ENCODE data around the gene GPR150.

GPR150 gene

GRCh38 chr5:95652849-95653248, 33.0 kb downstream of the GPR150 start:
- no peak for DNase-seq (ENCODE audit: low spot score)

DNA sequence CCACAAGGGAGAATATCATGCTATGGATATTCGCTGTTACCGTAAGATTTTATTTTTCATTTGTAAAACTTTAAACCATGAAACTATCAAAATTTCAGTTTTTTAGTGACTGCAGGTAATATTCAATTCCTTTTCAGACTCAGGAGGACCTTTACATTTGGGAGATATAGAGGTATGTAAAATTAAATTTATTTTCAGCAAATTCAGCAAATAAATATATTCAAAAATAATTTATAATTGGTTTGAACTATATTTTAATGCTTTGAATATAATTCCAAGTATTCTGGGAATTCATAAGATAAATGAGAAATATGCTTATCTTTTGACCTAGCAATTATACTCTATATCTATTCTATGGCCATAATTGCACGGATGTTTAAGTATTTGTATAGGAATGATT, 34.3 kb downstream of the GPR150 start:
- DNase-seq (ENCODE audit: low spot score), result no peak

GRCh38 chr5:95655575-95655974, 35.7 kb downstream of the GPR150 start:
- DNase-seq (ENCODE audit: low spot score), result no peak

- no peak for DNase-seq (ENCODE audit: low spot score)
These were observed 40.2 kb downstream of the GPR150 start for GRCh38 chr5:95660060-95660459.

DNA sequence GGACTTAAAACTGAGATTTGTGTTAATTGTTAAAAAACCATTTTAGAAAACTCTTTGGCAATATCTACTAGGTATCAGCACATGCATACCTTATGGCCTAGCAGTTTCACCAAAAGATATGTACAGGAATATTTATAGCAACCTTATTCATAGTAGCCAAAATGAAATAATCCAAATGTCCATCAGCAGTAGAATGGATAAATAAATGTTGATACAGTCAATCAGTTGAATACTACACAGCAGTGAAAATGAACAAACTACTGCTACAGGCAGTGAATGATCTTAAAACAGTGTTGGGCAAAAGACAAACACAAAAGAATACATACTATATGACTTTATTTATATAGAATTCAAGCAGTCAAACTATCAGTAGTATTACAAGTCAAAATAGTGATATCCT, 43.1 kb downstream of the GPR150 start:
- no peak for DNase-seq (ENCODE audit: low spot score)

GRCh38 chr5:95664204-95664786, 44.4 kb downstream of the GPR150 start:
- DNase-seq (ENCODE audit: low spot score), result peak; percentile 28

- DNase-seq (ENCODE audit: low spot score), result no peak
These were observed 47.3 kb downstream of the GPR150 start for GRCh38 chr5:95667061-95667618.

- DNase-seq (ENCODE audit: low spot score), result no peak
These were observed 47.8 kb downstream of the GPR150 start for GRCh38 chr5:95667678-95668077.

GRCh38 chr5:95668216-95668615, 48.3 kb downstream of the GPR150 start:
- DNase-seq (ENCODE audit: low spot score), result no peak

DNA sequence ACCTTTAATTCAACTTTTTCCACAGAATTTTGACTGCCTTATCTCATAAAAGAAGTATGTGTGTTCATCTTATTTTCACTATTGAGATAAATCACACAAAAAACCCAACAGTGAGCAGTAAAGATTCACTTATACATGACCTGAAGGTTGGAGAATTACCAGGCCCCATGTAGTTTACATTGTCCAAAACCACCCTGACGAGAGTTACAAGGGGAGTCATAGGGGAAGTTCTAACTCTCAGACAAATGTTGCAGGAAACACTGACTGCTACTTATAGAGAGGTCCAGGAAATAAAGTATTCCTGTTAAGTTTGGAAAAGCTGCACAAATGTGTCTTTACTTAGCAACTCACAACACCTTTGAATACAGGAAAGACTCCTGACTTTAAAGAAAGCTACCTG, 48.8 kb downstream of the GPR150 start:
- no peak for DNase-seq (ENCODE audit: low spot score)

- peak; percentile 37 for DNase-seq (ENCODE audit: low spot score)
These were observed 49.7 kb downstream of the GPR150 start for GRCh38 chr5:95669540-95669939.

GRCh38 chr5:95669985-95670384, 50.1 kb downstream of the GPR150 start:
- no peak for DNase-seq (ENCODE audit: low spot score)

DNA sequence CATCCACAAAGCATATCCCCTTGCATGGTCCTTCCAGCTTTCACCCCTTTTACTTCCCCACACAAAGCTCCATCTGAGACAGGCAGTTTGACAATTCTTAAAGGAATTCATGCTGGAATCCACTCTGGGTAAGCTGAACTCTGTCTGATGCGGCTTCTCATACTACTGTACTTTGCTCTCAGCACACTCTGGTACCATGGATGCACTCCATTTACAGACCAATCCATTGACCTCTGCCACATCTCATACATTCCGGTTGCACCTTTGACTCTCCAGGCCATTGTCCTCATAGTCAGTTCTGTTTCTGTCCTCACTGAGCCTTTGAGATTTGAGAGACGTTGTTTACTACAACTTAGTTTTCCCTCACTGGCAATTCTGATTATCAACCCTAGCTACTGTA, 50.7 kb downstream of the GPR150 start:
- DNase-seq (ENCODE audit: low spot score), result no peak

Measured in AG08395 (cell line).